LNCaP clone FGC (cell line): ENCODE data around the gene ATP5F1E.
"Not testable (repeated sequence)": the region's sequence is repeated elsewhere in the genome, so short reads cannot be mapped to it uniquely, and the experiment has no call there.

Experiments
- DNase-seq: peaks from one replicate; pipeline ENCODE4 v3.0.0-alpha.2; 2011; ENCODE audit warnings: low read depth
- H3K4me3 ChIP-seq: 2 replicates; pipeline ENCODE4 v1.5.1; 2011; ENCODE audit warnings: mild to moderate bottlenecking, low read depth, low read length, control low read depth
- TF ChIP-seq, protein P1 (sequence below): IDR thresholded peaks from 2 replicates; pipeline ENCODE4 v1.5.1; 2012; ENCODE audit warnings: mild to moderate bottlenecking; ENCODE audit not compliant: control insufficient read depth, insufficient read depth; ENCODE audit errors: extremely low read depth

Gene ATP5F1E

DNA sequence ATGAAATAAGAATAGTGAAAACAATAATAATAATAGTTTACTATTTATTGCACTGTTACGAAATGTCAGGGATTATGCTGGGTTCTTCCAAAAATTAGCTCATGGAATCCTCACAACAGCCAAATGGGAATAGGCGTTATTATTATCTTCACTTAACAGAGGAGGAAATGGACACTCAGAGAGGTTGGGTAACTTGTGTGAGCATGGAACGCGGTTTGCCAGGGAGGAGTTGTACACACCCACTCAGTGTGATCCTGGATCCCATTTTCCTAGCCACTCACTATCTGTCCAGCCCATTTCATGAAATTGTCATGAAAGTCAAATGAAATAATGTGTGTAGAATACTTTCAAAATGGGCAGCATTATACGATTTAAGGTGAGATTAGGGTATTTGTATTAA lies 46.5 kb downstream of the ATP5F1E start:
- TF ChIP-seq, protein P1, sequence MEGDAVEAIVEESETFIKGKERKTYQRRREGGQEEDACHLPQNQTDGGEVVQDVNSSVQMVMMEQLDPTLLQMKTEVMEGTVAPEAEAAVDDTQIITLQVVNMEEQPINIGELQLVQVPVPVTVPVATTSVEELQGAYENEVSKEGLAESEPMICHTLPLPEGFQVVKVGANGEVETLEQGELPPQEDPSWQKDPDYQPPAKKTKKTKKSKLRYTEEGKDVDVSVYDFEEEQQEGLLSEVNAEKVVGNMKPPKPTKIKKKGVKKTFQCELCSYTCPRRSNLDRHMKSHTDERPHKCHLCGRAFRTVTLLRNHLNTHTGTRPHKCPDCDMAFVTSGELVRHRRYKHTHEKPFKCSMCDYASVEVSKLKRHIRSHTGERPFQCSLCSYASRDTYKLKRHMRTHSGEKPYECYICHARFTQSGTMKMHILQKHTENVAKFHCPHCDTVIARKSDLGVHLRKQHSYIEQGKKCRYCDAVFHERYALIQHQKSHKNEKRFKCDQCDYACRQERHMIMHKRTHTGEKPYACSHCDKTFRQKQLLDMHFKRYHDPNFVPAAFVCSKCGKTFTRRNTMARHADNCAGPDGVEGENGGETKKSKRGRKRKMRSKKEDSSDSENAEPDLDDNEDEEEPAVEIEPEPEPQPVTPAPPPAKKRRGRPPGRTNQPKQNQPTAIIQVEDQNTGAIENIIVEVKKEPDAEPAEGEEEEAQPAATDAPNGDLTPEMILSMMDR, result no peak
- no peak for DNase-seq
- H3K4me3 ChIP-seq, result no peak overlapping the region

DNA sequence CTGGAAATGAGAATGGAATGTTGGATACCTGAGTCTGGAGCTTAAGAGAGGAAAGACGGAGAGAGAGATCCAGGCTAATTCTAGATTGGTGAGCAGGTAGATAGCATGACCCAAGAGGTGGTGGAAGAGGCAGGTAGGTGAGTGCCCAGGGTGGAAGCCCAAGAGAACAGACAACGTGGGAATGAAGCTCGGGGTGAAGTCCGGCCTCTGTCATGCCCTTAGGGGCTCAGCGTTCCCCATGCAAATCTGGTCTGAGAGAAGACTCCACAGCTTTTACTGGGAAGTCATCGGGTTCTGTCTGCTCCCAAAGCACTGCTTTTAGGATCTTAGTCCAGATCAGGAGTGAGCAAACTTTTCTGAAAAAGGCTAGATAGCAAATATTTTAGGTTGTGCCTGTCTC lies 47.4 kb downstream of the ATP5F1E start:
- DNase-seq, result no peak
- H3K4me3 ChIP-seq, result no peak overlapping the region

DNA sequence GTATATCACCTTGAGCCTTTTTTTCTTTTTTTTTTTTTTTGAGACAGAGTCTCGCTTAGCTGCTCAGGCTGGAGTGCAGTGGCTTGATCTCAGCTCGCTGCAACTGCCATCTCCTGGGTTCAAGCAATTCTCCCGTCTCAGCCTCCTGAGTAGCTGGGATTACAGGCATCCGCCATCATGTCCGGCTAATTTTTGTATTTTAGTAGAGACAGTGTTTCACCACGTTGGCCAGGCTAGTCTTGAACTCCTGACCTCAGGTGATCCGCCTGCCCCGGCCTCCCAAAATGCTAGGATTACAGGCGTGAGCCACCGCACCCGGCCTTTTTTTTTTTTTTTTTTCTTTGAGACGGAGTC lies 49.0 kb downstream of the ATP5F1E start:
- H3K4me3 ChIP-seq, DNase-seq: not testable (repeated sequence)

More for the DNA sequence above, 47.4 kb downstream of the ATP5F1E start:
- TF ChIP-seq, protein P1, result no peak

DNA sequence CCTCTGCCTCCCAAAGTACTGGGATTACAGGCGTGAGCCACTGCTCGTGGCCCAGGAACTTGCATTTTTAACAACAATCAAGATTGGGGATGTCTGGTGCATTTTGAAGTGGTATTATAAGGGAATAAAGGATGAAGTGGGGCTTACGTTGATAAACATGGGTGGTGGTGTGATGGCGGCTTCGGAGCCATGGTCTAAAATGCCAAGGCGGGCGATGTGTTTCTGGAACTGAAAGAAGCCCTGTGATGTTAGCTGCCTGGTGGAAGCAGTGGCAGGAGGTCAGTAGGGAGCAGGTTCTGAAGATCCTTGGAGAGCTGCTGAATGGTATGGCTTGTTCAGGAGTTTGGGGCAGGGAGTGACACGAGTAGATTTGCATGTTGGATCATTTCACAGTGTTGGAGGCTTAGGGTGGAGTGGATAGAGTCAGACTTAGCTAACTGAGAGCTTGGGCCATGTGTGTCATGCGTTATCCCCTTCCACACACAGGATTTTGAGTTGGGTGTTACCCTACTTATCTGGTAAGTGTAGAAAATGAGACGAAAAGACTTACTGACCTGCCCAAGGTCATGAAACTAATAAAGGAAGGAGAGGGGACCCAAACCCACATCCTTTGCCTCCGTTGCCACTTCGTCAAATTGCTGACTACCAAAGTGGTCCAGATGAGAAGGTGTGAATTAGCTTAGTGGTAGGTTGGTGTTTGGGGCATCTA lies 49.6 kb downstream of the ATP5F1E start:
- peak overlapping the region; percentile 78 for H3K4me3 ChIP-seq
- DNase-seq, result no peak

DNA sequence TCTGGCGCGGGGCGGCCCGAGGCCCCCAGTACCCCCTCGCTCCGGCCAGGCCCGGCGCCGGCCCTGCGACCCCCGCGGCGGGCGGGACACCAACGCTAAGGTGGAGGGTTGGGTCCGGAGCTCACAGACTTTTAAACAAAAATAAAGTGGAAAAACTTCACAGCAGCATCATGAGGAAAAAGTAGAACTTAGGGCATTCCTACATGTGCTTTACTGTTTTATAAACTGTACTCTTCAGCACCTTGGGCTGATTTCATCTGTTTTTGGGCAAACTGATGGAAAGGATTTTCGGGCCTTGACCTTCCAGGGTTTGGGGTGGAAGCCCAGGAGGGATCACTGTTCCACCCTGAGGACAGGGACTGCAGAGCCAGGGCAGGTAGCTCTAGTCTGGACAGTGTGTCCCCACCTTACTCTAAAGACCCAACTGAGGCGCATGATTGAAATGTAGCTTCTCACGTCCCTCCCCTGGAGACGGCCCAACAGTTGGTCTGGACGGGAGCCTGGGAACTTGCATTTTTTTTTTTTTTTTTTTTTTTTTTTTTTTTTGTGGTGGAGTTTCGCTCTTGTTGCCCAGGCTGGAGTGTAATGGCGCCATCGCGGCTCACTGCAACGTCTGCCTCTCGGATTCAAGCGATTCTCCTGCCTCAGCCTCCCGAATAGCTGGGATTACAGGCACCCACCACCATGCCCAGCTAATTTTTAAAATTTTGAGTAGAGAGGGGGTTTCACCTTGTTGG lies 50.3 kb downstream of the ATP5F1E start:
- DNase-seq, result no peak
- TF ChIP-seq, protein P1, result no peak
- peak overlapping the region; percentile 78 for H3K4me3 ChIP-seq

More for the DNA sequence above, 49.6 kb downstream of the ATP5F1E start:
- TF ChIP-seq, protein P1, result no peak

DNA sequence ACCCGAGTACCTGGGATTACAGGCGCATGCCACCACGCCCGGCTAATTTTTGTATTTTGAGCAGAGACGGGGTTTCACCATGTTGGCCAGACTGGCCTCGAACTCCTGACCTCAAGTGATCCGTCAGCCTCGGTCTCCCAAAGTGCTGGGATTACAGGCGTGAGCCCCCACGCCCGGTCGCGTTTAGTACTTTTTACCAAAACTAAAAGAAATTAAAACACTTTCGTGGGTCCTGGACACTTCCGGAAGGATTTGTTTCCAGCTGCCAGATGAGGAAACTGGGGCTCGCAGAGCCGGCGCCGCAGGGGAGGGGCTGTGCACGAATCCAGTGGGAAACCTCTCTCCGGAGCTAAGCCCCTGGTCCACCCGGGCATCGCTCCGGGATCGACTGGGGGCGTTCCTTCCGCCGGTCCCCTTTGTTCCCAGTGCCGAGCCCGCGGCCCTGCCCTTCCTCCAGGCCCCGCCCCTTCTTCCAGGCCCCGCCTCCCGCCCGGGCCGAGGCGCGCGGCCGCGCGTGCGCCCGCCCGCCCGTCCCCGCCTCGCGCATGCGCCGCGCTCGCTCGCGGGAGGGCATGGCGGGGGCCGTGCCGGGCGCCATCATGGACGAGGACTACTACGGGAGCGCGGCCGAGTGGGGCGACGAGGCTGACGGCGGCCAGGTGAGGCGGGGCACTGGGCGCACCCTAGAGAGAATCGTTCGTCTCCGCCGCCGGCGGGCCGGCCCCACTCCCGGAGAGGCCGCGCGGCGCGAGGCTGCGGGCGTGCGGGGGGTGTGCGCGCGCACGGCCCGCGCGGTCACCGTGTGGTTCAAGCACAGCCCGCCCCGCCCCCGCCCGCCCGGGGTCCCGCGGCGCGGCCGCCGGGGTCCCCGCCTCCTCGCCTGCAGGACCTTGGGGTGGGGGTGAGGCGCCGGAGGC lies 51.2 kb downstream of the ATP5F1E start, which contains the start of gene NELFCD:
TSS of gene NELFCD (plus strand) at position 546 of the 917 bp plus-strand sequence. CDS start at position 600, 54 bp downstream.
- H3K4me3 ChIP-seq, result peak within 1 kb of the TSS; percentile 78
- TF ChIP-seq, protein P1, result no peak
- DNase-seq, result no peak
